AG10803 (cell line): ENCODE measurements around the gene RAD51B.
"Not testable (repeated sequence)": the region's sequence is repeated elsewhere in the genome, so short reads cannot be mapped to it uniquely, and the experiment has no call there.

Experiments
- DNase-seq: peaks from one replicate; pipeline ENCODE4 v3.0.0; 2010; ENCODE audit warnings: low read depth
- H3K4me3 ChIP-seq: 2 replicates; pipeline ENCODE4 v1.5.1; 2011; ENCODE audit warnings: mild to moderate bottlenecking, low read length, control low read depth
- TF ChIP-seq, protein P1 (sequence below): conservative IDR thresholded peaks from 2 replicates; pipeline ENCODE4 v1.5.1; 2011; ENCODE audit warnings: mild to moderate bottlenecking, low read length, control low read depth, inconsistent platforms

Gene RAD51B

DNA sequence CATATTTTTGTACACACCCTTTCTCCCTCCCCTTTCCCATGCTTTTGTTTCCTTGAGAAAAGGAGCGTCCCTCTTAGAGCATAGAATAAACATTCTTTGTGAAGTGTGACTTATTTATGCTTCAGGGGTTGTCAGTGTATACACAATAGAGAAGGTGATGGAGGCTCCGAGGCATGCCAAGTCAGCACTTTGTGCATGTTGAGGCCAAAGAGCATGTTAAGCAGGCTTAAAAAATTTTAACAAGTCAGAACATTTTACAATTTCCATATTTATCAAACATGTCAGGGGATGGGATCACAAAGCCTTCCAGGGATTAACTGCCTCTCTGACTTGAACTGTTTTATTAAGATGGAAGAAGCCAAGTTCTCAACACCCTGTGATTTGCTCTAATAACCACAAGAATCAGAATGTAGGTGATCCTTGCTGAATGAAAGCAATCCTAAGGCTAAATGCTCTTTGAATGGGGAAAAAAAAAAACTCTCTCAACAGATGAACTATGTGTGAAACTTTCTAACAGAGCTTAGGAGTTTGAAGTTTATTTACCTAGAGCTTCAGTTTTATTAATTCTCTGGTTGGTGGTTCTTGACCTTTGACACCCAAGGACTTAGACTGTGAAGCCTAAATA is 223.1 kb downstream of the RAD51B start:
- no peak for DNase-seq
- TF ChIP-seq, protein P1, sequence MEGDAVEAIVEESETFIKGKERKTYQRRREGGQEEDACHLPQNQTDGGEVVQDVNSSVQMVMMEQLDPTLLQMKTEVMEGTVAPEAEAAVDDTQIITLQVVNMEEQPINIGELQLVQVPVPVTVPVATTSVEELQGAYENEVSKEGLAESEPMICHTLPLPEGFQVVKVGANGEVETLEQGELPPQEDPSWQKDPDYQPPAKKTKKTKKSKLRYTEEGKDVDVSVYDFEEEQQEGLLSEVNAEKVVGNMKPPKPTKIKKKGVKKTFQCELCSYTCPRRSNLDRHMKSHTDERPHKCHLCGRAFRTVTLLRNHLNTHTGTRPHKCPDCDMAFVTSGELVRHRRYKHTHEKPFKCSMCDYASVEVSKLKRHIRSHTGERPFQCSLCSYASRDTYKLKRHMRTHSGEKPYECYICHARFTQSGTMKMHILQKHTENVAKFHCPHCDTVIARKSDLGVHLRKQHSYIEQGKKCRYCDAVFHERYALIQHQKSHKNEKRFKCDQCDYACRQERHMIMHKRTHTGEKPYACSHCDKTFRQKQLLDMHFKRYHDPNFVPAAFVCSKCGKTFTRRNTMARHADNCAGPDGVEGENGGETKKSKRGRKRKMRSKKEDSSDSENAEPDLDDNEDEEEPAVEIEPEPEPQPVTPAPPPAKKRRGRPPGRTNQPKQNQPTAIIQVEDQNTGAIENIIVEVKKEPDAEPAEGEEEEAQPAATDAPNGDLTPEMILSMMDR: no peak

DNA sequence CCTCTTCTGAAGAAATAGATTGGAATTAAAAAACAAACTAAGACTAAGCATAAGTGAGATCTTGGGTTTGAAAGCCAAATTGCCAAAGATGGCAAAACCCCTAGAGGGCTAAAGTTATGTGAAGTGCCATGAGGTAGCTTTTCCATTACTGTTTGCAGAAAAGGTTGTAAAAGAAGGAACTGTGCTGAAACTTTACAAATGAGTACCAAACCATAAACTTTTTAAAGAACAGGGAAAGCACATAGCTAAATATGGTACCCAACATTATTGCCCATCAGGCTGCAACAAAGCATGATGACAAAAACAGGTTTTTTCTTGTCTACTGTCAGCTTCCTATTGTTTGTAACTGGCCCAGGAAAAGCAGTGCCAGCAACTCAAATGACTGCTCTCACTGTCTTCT is 224.2 kb downstream of the RAD51B start:
- H3K4me3 ChIP-seq: no peak overlapping the region
- TF ChIP-seq, protein P1: no peak
- no peak for DNase-seq

More for the DNA sequence above, 223.1 kb downstream of the RAD51B start:
- no peak overlapping the region for H3K4me3 ChIP-seq

DNA sequence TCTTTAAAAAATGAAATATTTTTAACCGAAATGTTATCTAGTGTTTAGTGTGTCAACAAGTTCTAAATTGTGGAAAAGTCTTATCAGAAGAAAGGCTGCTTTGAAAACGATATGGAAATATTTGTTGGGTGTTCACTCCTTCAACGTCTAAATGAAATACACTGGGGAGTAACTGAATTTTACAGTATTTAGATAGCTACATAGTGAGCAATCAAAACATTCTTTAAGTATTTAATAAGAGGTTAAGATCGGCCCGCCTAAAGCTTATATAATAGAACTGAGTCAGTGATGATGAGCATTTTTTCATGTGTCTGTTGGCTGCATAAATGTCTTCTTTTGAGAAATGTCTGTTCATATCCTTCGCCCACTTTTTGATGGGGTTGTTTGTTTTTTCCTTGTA is 228.3 kb downstream of the RAD51B start:
- TF ChIP-seq, protein P1: no peak
- peak; percentile 15 for DNase-seq
- no peak overlapping the region for H3K4me3 ChIP-seq

DNA sequence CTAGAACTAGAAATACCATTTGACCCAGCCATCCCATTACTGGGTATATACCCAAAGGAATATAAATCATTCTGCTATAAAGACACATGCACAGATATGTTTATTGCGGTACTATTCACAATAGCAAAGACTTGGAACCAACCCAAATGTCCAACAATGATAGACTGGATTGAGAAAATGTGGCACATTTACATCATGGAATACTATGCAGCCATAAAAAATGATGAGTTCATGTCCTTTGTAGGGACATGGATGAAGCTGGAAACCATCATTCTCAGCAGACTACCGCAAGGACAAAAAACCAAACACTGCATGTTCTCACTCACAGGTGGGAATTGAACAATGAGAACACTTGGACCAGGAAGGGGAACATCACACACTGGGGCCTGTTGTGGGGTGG is 229.2 kb downstream of the RAD51B start:
- DNase-seq, H3K4me3 ChIP-seq: not testable (repeated sequence)

DNA sequence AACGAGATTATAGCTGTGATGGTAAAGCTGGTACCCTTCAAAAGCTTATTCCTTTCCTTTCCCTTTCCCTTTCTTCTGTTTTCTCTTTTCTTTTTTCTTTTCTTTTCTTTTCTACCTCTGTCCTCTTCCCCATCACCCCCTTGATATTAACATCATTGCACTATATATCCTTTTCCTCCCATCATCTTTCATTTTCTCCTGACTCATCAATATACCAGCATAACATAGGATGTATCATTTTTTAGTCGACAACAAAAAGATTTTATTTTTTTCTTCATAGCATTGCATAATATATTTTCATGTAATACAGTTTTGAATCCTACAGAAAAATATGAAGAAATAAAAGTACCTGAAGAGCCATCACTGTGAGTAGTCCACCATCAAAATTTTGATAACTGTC is 230.6 kb downstream of the RAD51B start:
- TF ChIP-seq, protein P1: no peak
- no peak for DNase-seq
- H3K4me3 ChIP-seq: no peak overlapping the region

DNA sequence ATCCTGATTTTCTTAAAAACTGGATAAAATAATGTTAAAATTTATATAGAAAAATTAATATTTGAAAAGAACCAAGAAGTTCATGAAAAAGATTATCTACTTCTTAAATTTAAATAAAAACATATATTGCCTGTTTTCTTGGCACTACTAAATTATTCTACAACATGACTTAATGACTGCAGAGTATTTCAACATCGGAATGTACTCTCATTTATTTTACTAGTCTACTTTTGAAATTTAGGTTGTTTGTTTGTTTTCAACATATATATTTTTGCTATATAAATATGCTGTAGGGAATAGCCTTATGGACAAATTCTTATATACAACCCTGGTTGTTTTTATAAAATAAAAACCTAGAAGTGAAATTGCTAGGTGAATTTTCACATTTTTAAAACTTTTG is 231.6 kb downstream of the RAD51B start:
- no peak for DNase-seq
- TF ChIP-seq, protein P1: no peak
- H3K4me3 ChIP-seq: no peak overlapping the region

DNA sequence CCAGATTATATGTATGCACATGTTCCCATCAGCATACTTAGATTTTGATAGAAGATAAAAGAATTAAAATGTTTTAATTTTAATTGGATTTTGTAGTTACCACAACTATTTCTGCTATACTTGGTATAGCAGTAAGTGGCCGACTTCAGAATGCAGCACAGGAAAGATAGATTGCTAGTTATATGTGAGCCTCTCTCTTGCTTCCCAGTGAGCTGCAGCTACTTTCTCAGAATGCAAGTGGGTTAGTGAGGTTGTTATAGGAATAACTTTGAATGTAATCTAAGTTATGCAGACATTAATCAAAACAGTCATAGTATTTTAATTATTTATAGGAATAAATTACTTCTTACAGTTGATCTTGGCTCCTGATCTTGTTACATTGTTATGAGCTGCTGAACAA is 240.6 kb downstream of the RAD51B start:
- H3K4me3 ChIP-seq: no peak overlapping the region
- no peak for DNase-seq
- TF ChIP-seq, protein P1: no peak

DNA sequence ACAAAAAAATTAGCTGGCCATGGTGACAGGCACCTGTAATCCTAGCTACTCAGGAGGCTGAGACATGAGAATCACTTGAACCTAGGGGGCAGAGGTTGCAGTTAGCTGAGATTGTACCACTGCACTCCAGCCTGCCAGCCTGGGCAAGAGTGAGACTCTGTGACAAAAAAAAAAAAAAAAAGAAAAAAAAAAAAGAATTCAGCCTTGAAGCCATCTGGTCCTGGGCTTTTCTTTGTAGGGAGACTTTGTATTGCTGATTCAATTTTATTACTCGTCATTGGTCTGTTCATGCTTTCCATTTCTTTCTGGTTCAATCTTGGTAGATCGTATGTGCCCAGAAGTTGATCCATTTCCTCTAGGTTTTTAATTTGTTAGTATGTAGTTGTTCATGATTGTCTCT is 243.1 kb downstream of the RAD51B start:
- no peak overlapping the region for H3K4me3 ChIP-seq

More for the DNA sequence above, 243.1 kb downstream of the RAD51B start:
- TF ChIP-seq, protein P1: no peak
- DNase-seq: no peak
